Activated naive CD8-positive, alpha-beta T cell treated with anti-CD3 and anti-CD28 coated beads, Interleukin-2, amount 50 U/mL, for 16 hours (primary cell): ENCODE results near the gene ASB2.
A peak's percentile ranks its signal among the peaks of the same experiment; 100 is the strongest.

Experiments used
- DNase-seq: peaks from one replicate; pipeline ENCODE4 v3.0.0-alpha.2; 2020; ENCODE audit warnings: low read depth, low spot score

The ASB2 gene

DNA sequence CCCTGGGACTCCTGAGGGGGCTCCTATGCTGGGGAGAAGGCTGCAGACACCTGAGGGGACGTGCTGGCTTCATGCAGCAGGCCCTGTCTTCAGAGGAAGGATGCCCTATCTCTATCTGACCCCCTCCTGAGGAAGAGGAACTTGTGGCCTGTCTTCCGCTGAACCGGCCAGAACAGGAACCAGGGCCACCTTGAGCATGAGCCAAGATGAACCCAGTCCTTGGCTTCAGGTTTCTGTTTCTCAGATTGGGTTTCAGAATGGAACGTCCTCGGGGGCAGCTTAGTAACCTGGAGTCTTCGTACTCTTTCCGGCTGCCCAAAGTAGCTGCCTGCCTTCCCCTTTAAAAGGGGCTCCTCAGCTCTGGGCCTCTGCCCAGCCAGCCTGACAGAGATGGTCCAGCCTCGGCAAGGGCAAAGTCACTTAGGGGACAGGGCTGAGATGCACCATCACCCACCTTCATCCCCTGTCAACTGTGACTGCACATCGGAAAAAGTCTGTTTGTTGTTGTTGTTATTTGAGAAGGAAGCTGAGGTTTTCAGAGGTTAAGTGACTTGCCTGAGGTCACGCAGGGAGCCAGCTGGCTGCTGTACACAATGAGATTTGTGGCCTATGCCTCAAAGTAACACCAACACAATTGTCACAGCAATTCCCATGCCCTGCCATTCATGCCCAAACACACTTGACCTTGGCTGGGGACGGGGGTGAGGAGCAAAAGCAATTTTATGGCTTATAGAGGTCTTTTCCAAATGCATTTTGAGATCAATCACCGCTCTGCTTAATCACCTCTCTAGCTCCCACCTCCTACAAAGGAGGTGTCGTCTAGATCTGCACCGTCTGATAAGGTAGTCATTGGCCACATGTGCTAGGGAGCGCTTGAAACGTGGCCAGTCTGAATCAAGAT, 13.4 kb downstream of the ASB2 start:
- no peak for DNase-seq

DNA sequence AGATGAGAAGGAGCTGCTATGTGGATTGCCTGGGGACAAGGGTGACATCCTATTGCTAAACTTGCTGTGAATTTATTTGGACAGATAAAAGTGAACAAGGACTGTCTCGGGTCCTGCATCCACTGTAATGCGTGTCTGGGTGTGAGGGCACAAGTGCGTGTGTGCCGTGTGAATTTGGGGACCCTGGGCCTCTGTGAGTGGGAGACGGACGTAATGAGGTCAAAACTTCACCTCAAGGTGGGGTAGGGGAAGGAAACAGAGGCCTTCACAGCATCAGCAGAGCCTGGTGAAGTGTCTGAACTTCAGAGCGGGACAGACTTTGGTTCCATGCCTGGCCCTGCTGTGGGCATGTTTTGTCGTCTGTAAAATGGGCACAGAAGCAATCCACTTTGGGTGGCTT, 14.8 kb downstream of the ASB2 start:
- DNase-seq = no peak

DNA sequence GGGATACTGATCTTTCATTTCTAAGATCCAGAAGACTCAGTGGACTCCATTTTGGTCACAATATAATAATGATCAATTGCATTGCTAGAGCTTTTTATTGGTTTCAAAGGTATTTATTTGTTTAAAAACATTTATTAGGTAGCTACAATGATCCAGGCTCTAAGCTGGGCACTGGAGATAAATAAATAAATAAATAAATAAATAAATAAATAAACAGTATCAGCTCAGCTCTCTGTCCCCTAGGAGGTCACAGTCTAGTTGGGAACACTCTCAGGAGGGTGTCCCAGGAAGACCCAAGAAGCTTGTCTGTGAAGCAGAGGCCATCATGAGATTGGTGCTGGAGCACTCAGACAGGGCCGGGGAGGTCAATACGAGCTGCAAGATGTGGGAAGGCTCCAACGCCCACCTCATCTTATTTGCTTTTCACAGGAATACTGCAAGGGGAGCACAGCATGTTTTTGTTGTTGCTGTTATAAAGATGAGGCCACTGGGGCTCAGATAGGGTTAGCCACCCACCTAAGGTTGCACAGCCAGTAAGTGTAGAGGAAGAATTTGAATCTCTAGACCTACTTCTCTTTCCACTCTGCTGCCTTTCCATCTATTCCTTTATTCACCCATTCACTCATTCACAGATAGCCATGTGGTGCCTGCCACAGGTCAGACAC, 15.5 kb downstream of the ASB2 start:
- DNase-seq = no peak

DNA sequence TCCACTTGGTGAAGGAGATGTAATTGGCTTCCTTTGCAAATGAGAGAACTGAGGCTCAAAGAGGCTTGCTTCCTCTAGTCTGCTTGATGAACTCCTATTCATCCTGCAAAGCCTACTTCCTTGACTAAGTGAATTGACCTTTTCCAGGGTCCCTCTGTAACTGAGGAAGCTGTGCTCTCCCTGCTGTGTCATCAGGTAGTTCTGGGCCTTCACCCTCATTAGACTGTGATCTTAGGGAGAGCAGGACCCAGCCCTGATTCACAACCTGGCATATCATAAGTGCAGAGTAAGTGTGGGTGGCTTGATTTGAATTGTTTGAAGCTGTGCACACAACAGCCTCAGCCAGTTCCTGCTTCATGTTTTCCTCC, 16.3 kb downstream of the ASB2 start:
- no peak for DNase-seq

DNA sequence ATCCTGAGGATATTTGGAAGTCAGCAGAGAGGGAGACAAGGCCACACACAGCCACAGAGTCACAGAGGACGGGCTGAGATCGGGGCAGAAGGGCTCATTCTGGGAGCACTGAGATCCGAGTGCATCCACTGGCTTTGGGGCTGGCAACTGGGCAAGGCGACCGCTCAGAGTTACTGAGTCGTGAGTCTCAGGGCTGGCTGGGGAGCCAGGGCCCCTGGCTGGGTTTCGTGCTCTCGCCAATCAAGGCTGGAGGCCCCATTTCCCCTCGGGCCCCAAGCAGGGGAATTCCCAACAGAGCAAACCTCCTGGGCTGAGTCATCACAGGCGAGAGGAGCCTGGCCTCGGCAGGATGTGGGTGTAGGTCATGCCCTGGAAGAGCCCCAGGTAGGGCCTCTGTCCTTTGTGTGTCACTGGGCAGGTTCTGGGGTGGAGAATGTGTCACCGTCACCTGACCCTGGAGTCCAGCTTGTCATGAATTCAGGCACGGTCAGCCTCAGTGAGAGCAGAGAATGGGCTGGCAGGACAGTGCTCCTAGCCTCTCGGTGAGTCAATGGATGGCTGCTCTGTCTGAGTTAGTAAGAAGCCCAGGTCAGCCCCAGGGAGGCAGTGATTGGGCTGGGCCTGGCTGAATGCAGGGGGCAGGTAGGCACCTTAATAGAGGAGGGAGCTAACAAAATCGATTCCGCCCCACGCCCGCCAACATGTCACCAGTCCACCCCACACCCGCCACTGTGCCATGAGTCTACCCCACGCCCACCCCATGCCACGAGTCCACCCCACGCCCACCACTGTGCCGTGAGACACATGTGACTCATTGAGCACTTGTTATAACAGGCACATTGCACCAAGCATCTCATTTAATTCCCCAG, 16.9 kb downstream of the ASB2 start:
- DNase-seq = peak; percentile 90

DNA sequence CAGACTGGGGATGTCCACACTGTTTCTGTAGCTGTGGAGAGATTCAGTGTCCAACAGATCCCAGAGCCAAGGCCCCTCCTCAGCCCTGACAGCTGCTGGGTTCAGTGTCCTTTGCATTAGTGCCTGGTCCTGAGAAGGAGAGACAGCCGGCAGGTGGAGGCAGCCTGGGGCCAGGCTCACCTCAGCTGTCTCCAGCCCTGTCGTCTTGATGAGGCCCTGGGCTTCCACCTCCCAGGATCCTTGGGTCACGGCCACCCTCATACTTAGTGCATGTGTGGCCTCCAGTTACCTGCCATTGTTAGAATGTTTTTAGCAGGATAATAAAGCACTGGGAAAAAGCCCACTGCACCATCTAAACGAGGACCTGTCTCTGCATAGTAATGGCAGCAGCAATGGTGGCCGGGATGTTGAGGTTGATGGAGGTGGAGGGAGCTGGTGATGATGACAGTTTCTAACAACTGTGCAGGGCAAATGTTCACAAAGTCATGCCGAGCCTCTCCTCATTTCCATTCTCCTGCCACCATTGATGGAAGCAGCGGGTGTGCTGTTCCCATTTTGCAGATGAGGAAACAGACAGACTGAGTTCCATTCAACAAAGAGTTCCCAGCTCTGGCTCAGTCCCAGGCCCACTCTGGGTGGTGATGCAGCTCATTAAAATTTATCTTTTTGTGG, 17.7 kb downstream of the ASB2 start:
- no peak for DNase-seq

DNA sequence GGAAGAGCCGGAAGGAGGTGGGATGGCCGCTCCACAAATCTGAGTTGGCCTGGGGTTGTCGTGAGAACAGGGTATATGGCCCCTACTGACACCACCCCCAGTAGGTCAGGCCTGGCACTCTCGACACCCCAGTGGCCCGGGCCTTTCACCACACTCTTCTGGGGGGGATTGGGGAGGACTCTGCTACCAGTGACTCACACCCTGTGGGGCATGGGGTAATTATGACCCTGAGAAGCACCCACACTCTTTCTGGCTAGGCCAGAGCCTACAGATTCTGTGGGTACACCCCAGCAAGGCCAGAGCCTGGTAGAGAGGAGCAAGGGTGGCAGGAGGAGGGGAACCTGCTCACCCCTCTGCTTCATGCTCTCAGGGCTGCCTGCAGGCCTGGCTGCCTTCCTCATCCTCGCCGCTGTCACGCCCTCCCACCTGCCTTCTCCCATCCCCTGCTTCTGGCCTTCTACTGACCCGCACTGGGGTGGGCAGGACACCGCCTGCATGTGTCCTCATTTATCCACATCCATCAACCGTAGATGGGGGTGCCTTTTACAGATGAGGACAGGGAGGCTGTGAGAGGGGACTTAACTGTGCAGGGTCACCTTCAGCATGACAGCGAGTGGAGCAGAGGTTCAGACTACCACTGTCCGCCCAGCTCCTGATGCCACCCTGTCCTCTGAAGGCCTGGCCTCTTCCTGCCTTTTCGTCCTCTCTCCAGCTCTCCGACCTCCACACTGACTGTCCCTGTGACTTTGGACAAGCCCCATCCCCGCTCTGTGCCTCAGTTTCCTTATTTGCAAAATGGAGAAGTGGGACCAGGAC, 18.4 kb downstream of the ASB2 start:
- no peak for DNase-seq

DNA sequence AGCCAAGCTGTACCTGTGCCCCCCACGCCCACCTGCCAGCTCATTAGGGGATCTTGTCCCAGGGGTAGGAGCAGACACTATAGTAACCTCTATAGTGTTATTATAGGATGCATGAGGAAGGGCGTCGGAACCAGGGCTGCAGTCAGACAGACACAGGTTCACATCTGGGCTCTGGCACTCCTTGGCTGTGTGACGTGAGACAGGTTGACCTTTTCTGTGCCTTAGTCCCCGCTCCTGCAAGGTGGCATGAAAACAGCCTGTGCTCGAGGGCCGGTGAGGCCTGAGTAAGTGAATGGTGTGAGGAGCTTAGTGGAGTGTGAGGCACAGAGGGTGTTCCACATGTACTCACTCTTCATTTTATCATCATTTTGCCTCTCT, 19.0 kb downstream of the ASB2 start:
- DNase-seq = no peak

DNA sequence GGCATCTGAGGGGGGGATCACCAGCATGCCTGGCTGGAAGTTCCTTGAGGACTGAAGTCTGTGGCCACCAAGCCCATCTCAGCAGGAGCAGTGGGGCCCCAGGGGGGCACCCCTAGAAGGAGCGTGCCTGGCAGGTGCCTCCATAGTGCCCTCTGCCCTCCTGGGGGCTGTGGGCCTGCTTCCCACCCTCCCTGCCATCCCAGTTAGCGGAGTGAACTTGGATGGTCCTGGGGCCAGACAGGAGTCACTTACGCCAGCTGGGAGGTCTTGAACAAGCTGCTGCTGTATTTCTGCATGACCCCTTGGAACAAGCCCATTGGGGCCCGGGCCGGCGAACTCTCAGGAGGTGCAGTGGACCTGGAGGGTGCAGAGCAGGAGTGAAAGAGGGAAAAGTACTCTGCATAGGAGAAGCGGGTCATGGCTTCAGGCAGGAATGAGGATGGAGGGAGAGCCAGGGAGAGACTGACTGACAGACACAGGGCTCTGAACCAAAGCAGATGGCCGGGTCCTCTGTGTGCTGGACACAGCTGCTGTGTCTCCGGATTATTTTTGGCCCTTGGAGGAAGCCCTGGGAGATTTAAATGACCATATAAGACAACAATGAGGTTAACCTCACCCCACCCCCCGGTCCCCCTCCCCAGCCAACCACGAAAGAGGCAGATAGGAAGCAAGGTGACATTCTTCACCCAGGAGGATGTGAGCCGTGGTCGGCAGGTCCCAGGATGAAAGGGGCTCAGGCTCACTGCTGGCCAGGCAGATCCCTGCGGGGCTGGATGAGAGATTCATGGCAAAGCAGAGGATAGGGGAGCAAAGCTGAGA, 19.6 kb downstream of the ASB2 start:
- DNase-seq = no peak

DNA sequence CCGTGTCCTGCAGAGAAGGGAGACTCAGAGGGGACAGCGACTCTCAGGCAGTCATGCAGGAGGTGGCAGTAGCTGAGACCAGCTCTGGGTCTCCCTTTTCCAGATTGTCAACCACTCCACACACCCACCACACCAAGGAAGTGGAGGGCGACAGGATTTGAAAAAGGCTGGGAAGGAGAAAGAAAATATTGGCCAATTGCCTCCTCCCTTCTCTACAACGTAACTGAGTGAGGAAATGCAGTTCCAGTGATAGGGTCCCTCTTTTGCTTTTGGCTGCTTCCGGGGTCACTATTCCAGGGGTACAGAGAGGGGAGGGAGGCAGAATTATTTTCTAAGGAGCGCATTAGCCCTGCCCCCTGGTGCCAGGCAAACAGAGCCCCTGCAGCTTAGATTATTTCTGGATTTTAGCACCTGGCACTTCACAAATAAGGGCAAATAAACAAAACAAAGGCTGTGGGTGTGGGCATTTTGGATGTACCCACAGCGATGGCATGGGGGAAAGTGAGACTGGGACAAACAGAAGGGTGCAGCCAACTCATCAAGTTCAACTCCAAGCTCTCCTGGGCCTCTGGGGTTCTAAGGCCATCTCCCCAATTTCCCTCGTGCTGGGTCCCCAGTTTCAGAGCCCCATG, 20.4 kb downstream of the ASB2 start:
- no peak for DNase-seq

DNA sequence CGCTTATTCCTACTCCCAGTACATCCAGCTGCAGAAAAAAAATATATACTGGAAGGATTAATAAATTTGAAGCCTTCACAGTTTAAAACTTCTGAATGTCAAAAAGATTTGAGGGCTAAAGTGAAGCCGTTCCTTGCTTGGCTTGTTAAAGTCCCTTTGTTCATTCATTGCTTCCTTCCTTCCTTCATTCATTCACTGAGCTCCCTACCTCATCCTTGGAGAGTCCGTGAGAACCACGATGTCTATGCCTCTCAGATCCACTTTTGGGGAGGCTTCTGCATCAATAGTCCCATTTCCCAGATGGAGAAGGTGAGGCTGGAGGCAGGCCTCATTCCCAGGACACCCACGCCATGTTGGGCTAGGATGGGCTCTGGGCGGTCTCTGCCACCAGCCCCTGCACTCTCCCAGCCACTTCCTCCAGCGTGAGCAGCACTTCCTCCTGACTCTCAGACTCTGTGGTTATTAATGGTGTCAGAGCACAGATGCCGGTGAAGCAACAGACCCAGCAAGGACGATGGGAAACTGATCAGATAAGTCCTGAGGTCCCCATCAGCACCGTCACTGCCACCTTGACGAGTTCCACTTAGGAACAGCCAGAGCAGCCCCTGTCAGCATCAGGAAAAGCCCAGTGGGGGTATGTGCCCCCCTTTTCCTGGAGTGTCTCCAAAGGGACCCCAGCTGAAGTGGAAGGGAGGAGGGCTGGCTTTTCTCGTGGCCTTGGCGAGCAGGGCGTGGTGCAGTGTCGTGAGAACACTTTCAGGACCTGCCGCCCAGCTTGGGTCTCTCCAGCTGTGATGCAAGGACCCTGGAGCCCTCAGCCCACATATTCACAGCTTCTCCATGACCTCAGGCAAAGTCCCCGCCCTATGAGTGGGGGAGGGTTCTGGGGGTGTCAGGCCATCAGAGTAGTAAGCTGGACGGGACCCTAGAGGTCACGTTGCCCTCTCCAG, 21.2 kb downstream of the ASB2 start:
- no peak for DNase-seq

DNA sequence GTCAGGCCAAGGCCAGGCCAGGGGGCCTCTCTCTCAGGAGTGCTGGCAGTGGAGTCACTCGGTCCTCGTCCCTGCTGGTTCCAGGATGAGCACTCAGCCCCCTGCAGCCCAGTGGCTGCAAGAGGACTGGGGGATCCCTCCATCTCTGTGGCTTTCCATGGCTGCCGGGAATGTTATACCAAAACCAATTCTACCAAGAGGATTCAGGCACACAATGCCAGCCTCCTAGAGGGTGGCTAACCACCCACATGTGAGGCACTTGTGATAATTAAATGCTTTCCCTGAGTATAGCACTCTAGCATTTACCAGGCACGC, 21.9 kb downstream of the ASB2 start:
- DNase-seq = no peak

DNA sequence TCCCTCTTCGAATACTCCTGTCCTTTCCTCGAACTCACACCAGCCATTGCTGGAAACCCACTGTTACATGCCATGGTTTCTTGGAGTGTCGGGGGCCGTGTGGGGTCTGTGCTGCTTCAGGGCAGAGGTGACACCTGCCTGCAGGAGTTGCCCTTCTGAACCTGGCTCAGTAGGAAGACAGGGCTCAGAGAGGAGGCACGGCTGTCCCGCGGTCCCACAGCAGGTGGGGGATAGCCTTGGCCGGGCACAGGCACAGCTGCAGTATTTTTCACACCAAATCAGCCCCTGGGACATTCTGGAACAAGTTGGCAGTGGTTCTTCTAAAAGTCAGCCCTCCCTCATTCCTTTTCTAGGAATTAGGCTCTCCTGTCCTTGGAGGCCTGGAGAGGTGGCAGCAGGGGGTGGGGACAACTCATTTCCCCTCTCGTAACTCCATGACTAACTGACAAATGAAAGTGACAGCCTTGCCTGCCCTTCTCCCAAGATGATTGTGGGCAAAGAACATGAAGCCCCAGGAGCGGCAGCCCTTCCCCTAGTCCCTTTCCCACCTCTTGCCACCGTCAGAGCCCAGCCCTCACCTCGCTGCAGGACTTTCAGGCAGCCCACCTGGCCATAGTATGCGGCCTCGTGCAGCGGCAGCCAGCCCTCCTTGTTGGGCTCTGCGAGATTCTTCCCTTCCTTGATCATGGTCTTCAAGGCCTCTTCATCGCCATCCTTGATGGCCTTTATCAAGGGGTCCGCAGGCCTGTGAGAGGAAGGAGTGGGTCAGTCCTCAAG, 22.4 kb downstream of the ASB2 start:
- no peak for DNase-seq

DNA sequence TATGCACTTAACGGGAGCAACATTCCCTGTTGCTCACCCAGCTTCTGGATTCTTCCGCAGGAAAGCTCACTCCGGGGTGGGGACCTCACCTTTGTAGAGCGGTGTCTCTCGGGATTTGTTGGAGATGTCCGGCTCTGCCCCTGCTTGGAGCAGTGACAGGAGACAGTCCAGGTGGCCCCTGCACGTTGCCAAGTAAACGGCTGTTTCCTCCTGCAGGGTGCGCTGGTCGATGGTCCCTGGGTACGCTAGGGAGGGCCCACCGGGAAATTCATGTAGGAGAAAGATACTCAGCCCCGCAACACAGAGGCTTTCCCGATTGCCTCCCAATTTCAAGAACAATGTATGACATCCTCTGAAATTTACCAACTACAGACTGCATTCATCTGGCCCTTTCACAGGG, 23.1 kb downstream of the ASB2 start:
- DNase-seq = no peak

DNA sequence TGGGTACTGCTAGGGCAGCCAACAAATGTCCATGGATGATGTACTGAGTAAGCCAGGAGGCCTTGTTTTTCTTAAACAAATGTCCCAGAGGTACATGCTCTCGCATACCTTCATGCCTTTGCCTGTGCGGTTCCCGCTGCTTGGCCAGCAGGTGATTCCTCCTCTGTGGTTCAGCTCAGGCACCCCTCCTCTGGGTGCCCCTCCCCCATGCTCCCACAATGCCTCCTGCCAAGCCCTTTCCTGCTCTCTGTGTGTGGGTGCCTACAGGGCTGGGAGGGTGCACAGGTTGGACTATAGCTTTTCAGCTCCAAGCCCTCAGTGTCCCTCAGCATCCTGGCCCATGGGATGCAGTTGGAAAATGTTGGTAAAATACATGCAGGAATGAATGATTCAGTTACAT, 23.5 kb downstream of the ASB2 start:
- DNase-seq = no peak

DNA sequence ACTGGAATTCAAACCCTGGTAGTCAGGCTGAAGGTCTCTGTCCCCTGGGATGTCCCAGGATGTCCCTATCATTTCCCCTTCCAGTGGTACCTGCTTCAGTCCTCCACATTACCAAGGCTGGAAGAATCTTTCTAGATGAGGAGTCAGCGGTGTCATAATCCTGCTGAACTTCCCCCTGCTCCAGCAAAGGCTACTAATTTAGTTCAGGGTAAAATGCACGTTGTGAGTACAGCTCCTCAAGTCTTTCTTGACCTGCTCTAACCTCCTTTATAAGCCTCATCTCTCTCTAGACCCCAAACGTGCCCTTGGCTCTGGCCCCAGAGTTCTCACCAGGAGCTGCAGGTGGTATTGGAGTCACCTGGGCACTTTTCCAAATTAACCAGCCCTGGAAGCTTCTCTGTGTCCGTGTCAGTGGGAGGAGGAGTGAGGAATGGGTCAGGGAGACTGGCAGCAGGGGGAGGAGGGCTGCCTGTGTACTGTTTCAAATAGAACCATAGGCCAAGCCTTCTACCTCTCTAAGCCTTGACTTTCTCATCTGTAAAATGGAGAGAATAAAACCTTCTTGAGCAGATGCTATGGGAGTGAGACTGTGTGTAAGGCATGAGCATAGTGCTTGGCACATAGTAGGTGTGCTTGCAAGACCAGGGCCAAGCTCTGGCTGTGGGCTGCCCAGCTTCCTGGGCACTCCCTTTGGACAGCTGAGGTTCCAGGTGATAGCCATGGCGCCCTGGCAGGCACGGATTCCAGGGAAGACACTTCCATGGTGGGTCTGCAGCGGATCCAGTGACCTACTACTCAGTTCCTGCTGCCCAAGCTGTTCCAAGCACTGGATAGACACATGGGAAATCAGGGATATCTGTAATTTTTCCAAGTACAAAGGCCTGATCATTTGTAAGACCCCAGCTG, 24.5 kb downstream of the ASB2 start:
- no peak for DNase-seq
